IMR-90 (cell line): Measurements from ENCODE around the gene TREM1. TPM values are rescaled to one million over a fixed set of nuclear protein-coding genes. Genes with fewer than 3 reads are reported as not detected.

Source experiments
- ATAC-seq: fragments of 200-7000 bp; cut with Tn5 transposase; 2 replicates; pipeline ENCODE4 v1.9.1; 2020; ENCODE audit warnings: low read depth, mild to moderate bottlenecking, moderate library complexity
- BruUV-seq: library from RNA; stranded (reverse); fragments of 400-500 nt; replicated peaks from 2 replicates; lab custom pipeline; 2021; lab: Mats Ljungman, UMichigan
- CTCF ChIA-PET: fragments of 300-600 bp; formaldehyde crosslinking; extraction: SDS; loops from one replicate; lab custom pipeline; 2021; ENCODE audit warnings: antibody characterized with exemption; lab: Yijun Ruan, JAX
- POLR2A ChIA-PET: fragments of 300-600 bp; sonication (Branson Sonifier 250); formaldehyde crosslinking; loops from one replicate; lab custom pipeline; 2022; ENCODE audit warnings: antibody characterized with exemption; ENCODE audit not compliant: unreplicated experiment; lab: Charles Lee
- DNase-seq: peaks from one replicate; pipeline ENCODE4 v3.0.0; 2013
- H2AFZ ChIP-seq: replicated peaks from 2 replicates; pipeline ENCODE3; 2013; ENCODE audit warnings: low read length, mild to moderate bottlenecking; ENCODE audit not compliant: poor library complexity
- H2AK5ac ChIP-seq: 2 replicates; pipeline ENCODE4 v1.6.1; 2013; ENCODE audit warnings: low read depth, low read length, inconsistent platforms
- H2AK9ac ChIP-seq: replicated peaks from 2 replicates; pipeline ENCODE3; 2013; ENCODE audit warnings: mild to moderate bottlenecking, low read depth, low read length, moderate library complexity; ENCODE audit not compliant: poor library complexity
- H2BK120ac ChIP-seq: 2 replicates; pipeline ENCODE4 v1.6.1; 2013; ENCODE audit warnings: low read depth, low read length, inconsistent platforms
- H2BK15ac ChIP-seq: 3 replicates; pipeline ENCODE4 v1.6.1; 2013; ENCODE audit warnings: low read depth, low read length, inconsistent platforms
- H2BK20ac ChIP-seq: 2 replicates; pipeline ENCODE4 v1.6.1; 2013; ENCODE audit warnings: low read depth, mild to moderate bottlenecking, inconsistent platforms, low read length, moderate library complexity
- H2BK5ac ChIP-seq: 2 replicates; pipeline ENCODE4 v1.6.1; 2013; ENCODE audit warnings: mild to moderate bottlenecking, low read depth, low read length, inconsistent platforms; ENCODE audit not compliant: poor library complexity, severe bottlenecking
- H3K14ac ChIP-seq: replicated peaks from 2 replicates; pipeline ENCODE4 v1.6.1; 2013; ENCODE audit warnings: low read depth, low read length, inconsistent platforms
- H3K18ac ChIP-seq: 2 replicates; pipeline ENCODE4 v1.6.1; 2013; ENCODE audit warnings: low read depth, low read length, control low read depth
- H3K23ac ChIP-seq: 2 replicates; pipeline ENCODE4 v1.6.1; 2013; ENCODE audit warnings: low read depth, low read length, inconsistent platforms
- H3K27ac ChIP-seq: 2 replicates; pipeline ENCODE4 v1.5.1; 2013; ENCODE audit warnings: mild to moderate bottlenecking, control low read depth, low read length; ENCODE audit not compliant: insufficient read depth
- H3K27me3 ChIP-seq: 2 replicates; pipeline ENCODE4 v1.6.1; 2013; ENCODE audit warnings: low read length; ENCODE audit not compliant: control insufficient read depth, insufficient read depth
- H3K36me3 ChIP-seq: 2 replicates; pipeline ENCODE4 v1.6.1; 2013; ENCODE audit warnings: low read length, mixed read lengths; ENCODE audit not compliant: control insufficient read depth, insufficient read depth
- H3K4ac ChIP-seq: 2 replicates; pipeline ENCODE4 v1.6.1; 2013; ENCODE audit warnings: low read depth, low read length, inconsistent platforms
- H3K4me1 ChIP-seq: 2 replicates; pipeline ENCODE4 v1.6.1; 2013; ENCODE audit warnings: low read length, mixed read lengths; ENCODE audit not compliant: control insufficient read depth, insufficient read depth
- H3K4me2 ChIP-seq: 2 replicates; pipeline ENCODE4 v1.6.1; 2013; ENCODE audit warnings: low read depth, mild to moderate bottlenecking, control low read depth, low read length, moderate library complexity
- H3K4me3 ChIP-seq: 2 replicates; pipeline ENCODE4 v1.5.1; 2013; ENCODE audit warnings: low read depth, mild to moderate bottlenecking, control low read depth, low read length, moderate library complexity; ENCODE audit not compliant: insufficient read depth
- H3K56ac ChIP-seq: 2 replicates; pipeline ENCODE4 v1.6.1; 2013; ENCODE audit warnings: low read length, inconsistent platforms; ENCODE audit not compliant: insufficient read depth; ENCODE audit errors: extremely low read depth
- H3K79me1 ChIP-seq, 2 experiments: 2 replicates each; pipeline ENCODE4 v1.6.1; 2013; ENCODE audit warnings: low read length in 2 of 2, inconsistent platforms in 1 of 2, low read depth in 1 of 2
- H3K9ac ChIP-seq: 2 replicates; pipeline ENCODE4 v1.6.1; 2013; ENCODE audit warnings: low read depth, low read length, control low read depth
- H3K9me1 ChIP-seq: 2 replicates; pipeline ENCODE4 v1.6.1; 2013; ENCODE audit warnings: low read length, inconsistent platforms; ENCODE audit not compliant: insufficient read depth
- H3K9me3 ChIP-seq: 2 replicates; pipeline ENCODE4 v1.6.1; 2013; ENCODE audit warnings: low read length; ENCODE audit not compliant: control insufficient read depth, insufficient read depth
- H4K20me1 ChIP-seq: 2 replicates; pipeline ENCODE4 v1.6.1; 2013; ENCODE audit warnings: low read length, inconsistent platforms; ENCODE audit not compliant: insufficient read depth
- H4K5ac ChIP-seq: 2 replicates; pipeline ENCODE4 v1.6.1; 2013; ENCODE audit warnings: mild to moderate bottlenecking, low read depth, low read length, control low read depth
- H4K8ac ChIP-seq, 2 experiments: 2 replicates each; pipeline ENCODE4 v1.6.1; 2013; ENCODE audit warnings: low read depth in 2 of 2, low read length in 2 of 2, control low read depth in 1 of 2, inconsistent platforms in 1 of 2
- H4K91ac ChIP-seq: 2 replicates; pipeline ENCODE4 v1.6.1; 2013; ENCODE audit warnings: low read depth, low read length, inconsistent platforms; ENCODE audit not compliant: insufficient read depth
- BHLHE40 ChIP-seq: fragments of 150-350 bp; IDR thresholded peaks from 2 replicates; pipeline ENCODE4 v1.6.1; 2016; ENCODE audit warnings: mild to moderate bottlenecking, low read depth, low read length
- CHD1 ChIP-seq: IDR thresholded peaks from 2 replicates; pipeline ENCODE4 v1.6.1; 2012; ENCODE audit warnings: low read depth, low read length, improper control_type of control experiment
- CTCF ChIP-seq: conservative IDR thresholded peaks from 2 replicates; pipeline ENCODE4 v1.5.1; 2012; ENCODE audit warnings: mild to moderate bottlenecking, low read depth, low read length, improper control_type of control experiment
- ELK1 ChIP-seq: fragments of 150-350 bp; IDR thresholded peaks from 2 replicates; pipeline ENCODE4 v1.6.1; 2016; ENCODE audit warnings: low read depth, mild to moderate bottlenecking, low read length, moderate library complexity, borderline replicate concordance
- MAFK ChIP-seq: IDR thresholded peaks from 2 replicates; pipeline ENCODE4 v1.6.1; 2012; ENCODE audit warnings: low read depth, low read length, improper control_type of control experiment
- MAZ ChIP-seq: IDR thresholded peaks from 2 replicates; pipeline ENCODE4 v1.6.1; 2012; ENCODE audit warnings: low read depth, mild to moderate bottlenecking, low read length, improper control_type of control experiment, moderate library complexity, borderline replicate concordance
- MXI1 ChIP-seq: IDR thresholded peaks from 2 replicates; pipeline ENCODE4 v1.6.1; 2012; ENCODE audit warnings: low read depth, mild to moderate bottlenecking, low read length, moderate library complexity, borderline replicate concordance
- NFE2L2 ChIP-seq: fragments of 150-350 bp; IDR thresholded peaks from 2 replicates; pipeline ENCODE4 v1.6.1; 2016; ENCODE audit warnings: low read depth, mild to moderate bottlenecking, low read length
- POLR2A ChIP-seq: IDR thresholded peaks from 2 replicates; pipeline ENCODE4 v1.6.1; 2012; ENCODE audit warnings: mild to moderate bottlenecking, low read depth, low read length
- RAD21 ChIP-seq: IDR thresholded peaks from 2 replicates; pipeline ENCODE4 v1.6.1; 2012; ENCODE audit warnings: low read length, improper control_type of control experiment
- RCOR1 ChIP-seq: IDR thresholded peaks from 2 replicates; pipeline ENCODE4 v1.6.1; 2012; ENCODE audit warnings: mild to moderate bottlenecking, low read length, improper control_type of control experiment; ENCODE audit not compliant: insufficient replicate concordance
- SMC3 ChIP-seq: fragments of 150-350 bp; IDR thresholded peaks from 2 replicates; pipeline ENCODE4 v1.6.1; 2016; ENCODE audit warnings: low read depth, mild to moderate bottlenecking, antibody characterized with exemption, low read length, moderate library complexity
- USF2 ChIP-seq: fragments of 150-350 bp; IDR thresholded peaks from 2 replicates; pipeline ENCODE4 v1.6.1; 2017; ENCODE audit warnings: mild to moderate bottlenecking, antibody characterized with exemption, low read length, low read depth
- WGBS, 2 experiments: methylation state at CpG; one replicate each; pipeline versions ENCODE4 v1.1.5 to v1.1.7; 2013; ENCODE audit warnings: missing lambda C conversion rate in 2 of 2; ENCODE audit not compliant: insufficient read length in 1 of 2; ENCODE audit errors: extremely low coverage in 2 of 2; 5-methylcytosine and 5-hydroxymethylcytosine counted together
- dilution Hi-C: fragments of 300-500 bp; cut with HindIII; formaldehyde crosslinking; loops from one replicate; pipeline ENCODE4 v1.14.3; 2018; ENCODE audit warnings: low sequenced_read_pairs; ENCODE audit not compliant: unreplicated experiment
- in situ Hi-C: fragments of 300-500 bp; cut with MboI; formaldehyde crosslinking; loops from 3 replicates; pipeline ENCODE4 v1.14.3; 2019; ENCODE audit warnings: low sequenced_read_pairs, inconsistent platforms, mixed read lengths
- intact Hi-C: fragments of 100-400 bp; cut with micrococcal nuclease; formaldehyde crosslinking; loops from 2 replicates; pipeline ENCODE4 v1.10.0; 2022
- polyA plus RNA-seq, 3 experiments: library from polyadenylated mRNA; depleted of rRNA; stranded (reverse); fragments of >200 nt; gene quantifications; 2 replicates each; pipeline ENCODE4 v1.2.3, GENCODE V29; 2012; ENCODE audit warnings: low replicate concordance in 1 of 3
- total RNA-seq: library from RNA; depleted of rRNA; stranded (reverse); fragments of >200 nt; gene quantifications from 2 replicates; pipeline ENCODE4 v1.2.3, GENCODE V29; 2012

Gene TREM1
- total and polyA plus RNA-seq, 2 of the 4 experiments (the other 2 are of a cell fraction), result not detected

GRCh38 chr6:41258196-41258493 lies 28.3 kb downstream of the TREM1 start:
- Histone ChIP-seq H3K36me3 (no peaks in the 10 kb centered on the region), H4K8ac (no peak overlapping the region), H3K4ac (no peak overlapping the region), H3K56ac (no peak overlapping the region), H4K91ac (no peak overlapping the region), H3K14ac (no peak overlapping the region), H4K20me1 (no peaks in the 10 kb centered on the region), H3K4me2 (no peak overlapping the region), H3K9ac (no peak overlapping the region), H2AFZ (no peak overlapping the region), H3K27me3 (no peaks in the 10 kb centered on the region), H3K4me1 (no peaks in the 10 kb centered on the region), H2AK9ac (no peak overlapping the region), H2BK5ac (no peak overlapping the region), H3K23ac (no peak overlapping the region), H3K27ac (no peak overlapping the region), H2BK120ac (no peak overlapping the region), H2BK20ac (no peak overlapping the region), H4K5ac (no peak overlapping the region), H3K9me3 (no peaks in the 10 kb centered on the region), H3K4me3 (no peak overlapping the region), H2BK15ac (no peak overlapping the region), H3K18ac (no peak overlapping the region), H2AK5ac (no peak overlapping the region), H3K9me1 (no peaks in the 10 kb centered on the region), H3K79me1 (no peaks in the 10 kb centered on the region)
- no TSS peak for BruUV-seq
- WGBS, 2 experiments, result no CpG with 5 or more reads among the region's 1 CpG
- ChIA-PET POLR2A (no interaction called here), CTCF (no interaction called here)
- TF ChIP-seq RCOR1, result no peak
- TF ChIP-seq CHD1, result no peak
- no peak for TF ChIP-seq ELK1
- TF ChIP-seq USF2, result no peak
- TF ChIP-seq MXI1, result no peak
- no peak for TF ChIP-seq NFE2L2
- no peak for TF ChIP-seq RAD21
- no peak for TF ChIP-seq CTCF
- no peak for TF ChIP-seq MAZ
- TF ChIP-seq SMC3, result no peak
- TF ChIP-seq POLR2A, result no peak
- no peak for TF ChIP-seq MAFK
- no peak for TF ChIP-seq BHLHE40
- dilution Hi-C loops, result no loop called here
- ATAC-seq (no peak), DNase-seq (no peak)
- in situ Hi-C loops, result no loop called here
- intact Hi-C loops, result no loop called here
